ENCODE measurements around the gene TUBG1. TPM values are rescaled to one million over a fixed set of nuclear protein-coding genes. Genes with fewer than 3 reads are reported as not detected.

The TUBG1 gene
- total RNA-seq, 1 experiment from 2014 or later, result 139 TPM

DNA sequence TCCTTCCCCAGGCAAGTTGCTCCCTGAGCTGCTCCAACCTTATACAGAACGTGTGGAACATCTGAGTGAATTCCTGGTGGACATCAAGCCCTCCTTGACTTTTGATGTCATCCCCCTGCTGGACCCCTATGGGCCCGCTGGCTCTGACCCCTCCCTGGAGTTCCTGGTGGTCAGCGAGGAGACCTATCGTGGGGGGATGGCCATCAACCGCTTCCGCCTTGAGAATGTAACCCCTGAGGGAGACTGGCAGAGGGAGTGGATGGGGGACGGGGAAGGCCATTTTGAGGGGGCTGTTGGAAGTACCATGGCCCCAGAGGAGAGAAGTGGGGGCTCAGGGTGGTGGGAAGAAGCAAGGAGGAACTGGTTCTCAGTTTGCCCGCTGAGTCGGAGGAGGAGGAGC lies 45.5 kb upstream of the TUBG1 start:
- Histone ChIP-seq H2AFZ (ENCODE audit: low read depth, low read length, poor library complexity, severe bottlenecking) (no peak overlapping the region), H3K4me3 (replicated peaks in 1 of 2; ENCODE audit: low read depth in 1 of 2, low read length in 2 of 2) (peak overlapping the region; percentile 99 to 100), H3K9me3 (ENCODE audit: control insufficient read depth in 1 of 2, insufficient read depth in 1 of 2, low read depth in 1 of 2, low read length in 2 of 2) (no peaks in the 10 kb centered on the region), H3K9me2 (ENCODE audit: insufficient read depth) (no peaks in the 10 kb centered on the region), H3K79me2 (ENCODE audit: insufficient read depth, low read length) (peaks cover 47% of the 10 kb centered on the region), H3K4me2 (ENCODE audit: low read length) (peak overlapping the region; percentile 99), H3K36me3 (ENCODE audit: control insufficient read depth in 1 of 2, insufficient read depth in 2 of 2, low read length in 2 of 2) (peaks cover 15 to 33% of the 10 kb centered on the region in 2 experiments), H3K27ac (ENCODE audit: low read depth, low read length) (peak overlapping the region; percentile 89), H4K20me1 (ENCODE audit: insufficient read depth) (no peaks in the 10 kb centered on the region), H3K9ac (ENCODE audit: low read length) (peak overlapping the region; percentile 99), H3K4me1 (ENCODE audit: control insufficient read depth in 1 of 2, insufficient read depth in 2 of 2, low read length in 2 of 2) (peaks cover 30 to 58% of the 10 kb centered on the region in 2 experiments), H3K27me3 (ENCODE audit: insufficient read depth, low read length) (no peaks in the 10 kb centered on the region)
- ChIA-PET RAD21 (ENCODE audit: low non-redundant PET in 1 of 2, low total read pairs in 2 of 2, uncharacterized antibody in 2 of 2, unreplicated experiment in 2 of 2) (no interaction called here), POLR2A (no interaction called here), CTCF (no interaction called here)
- ATAC-seq, result no peak
- TF ChIP-seq, protein P1, sequence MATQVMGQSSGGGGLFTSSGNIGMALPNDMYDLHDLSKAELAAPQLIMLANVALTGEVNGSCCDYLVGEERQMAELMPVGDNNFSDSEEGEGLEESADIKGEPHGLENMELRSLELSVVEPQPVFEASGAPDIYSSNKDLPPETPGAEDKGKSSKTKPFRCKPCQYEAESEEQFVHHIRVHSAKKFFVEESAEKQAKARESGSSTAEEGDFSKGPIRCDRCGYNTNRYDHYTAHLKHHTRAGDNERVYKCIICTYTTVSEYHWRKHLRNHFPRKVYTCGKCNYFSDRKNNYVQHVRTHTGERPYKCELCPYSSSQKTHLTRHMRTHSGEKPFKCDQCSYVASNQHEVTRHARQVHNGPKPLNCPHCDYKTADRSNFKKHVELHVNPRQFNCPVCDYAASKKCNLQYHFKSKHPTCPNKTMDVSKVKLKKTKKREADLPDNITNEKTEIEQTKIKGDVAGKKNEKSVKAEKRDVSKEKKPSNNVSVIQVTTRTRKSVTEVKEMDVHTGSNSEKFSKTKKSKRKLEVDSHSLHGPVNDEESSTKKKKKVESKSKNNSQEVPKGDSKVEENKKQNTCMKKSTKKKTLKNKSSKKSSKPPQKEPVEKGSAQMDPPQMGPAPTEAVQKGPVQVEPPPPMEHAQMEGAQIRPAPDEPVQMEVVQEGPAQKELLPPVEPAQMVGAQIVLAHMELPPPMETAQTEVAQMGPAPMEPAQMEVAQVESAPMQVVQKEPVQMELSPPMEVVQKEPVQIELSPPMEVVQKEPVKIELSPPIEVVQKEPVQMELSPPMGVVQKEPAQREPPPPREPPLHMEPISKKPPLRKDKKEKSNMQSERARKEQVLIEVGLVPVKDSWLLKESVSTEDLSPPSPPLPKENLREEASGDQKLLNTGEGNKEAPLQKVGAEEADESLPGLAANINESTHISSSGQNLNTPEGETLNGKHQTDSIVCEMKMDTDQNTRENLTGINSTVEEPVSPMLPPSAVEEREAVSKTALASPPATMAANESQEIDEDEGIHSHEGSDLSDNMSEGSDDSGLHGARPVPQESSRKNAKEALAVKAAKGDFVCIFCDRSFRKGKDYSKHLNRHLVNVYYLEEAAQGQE (IDR thresholded peaks at IDR 0.05; ENCODE audit: low read depth), result no peak
- TF ChIP-seq FOSL1 (IDR thresholded peaks at IDR 0.05; ENCODE audit: low read depth), result no peak
- TF ChIP-seq, protein P2, sequence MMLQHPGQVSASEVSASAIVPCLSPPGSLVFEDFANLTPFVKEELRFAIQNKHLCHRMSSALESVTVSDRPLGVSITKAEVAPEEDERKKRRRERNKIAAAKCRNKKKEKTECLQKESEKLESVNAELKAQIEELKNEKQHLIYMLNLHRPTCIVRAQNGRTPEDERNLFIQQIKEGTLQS (IDR thresholded peaks at IDR 0.05), result no peak
- no peak for TF ChIP-seq ZFX (IDR thresholded peaks at IDR 0.05)
- TF ChIP-seq SRF (IDR thresholded peaks at IDR 0.05; ENCODE audit: low read depth), result no peak
- TF ChIP-seq ZNF274 (IDR thresholded peaks at IDR 0.05; ENCODE audit: low read depth, low read length), result no peak
- TF ChIP-seq EZH2phosphoT487 (IDR thresholded peaks at IDR 0.05; ENCODE audit: borderline replicate concordance), result no peak
- TF ChIP-seq SIN3A (IDR thresholded peaks at IDR 0.05; ENCODE audit: low read depth), result no peak
- no peak for TF ChIP-seq YY1 (IDR thresholded peaks at IDR 0.05; ENCODE audit: extremely low read depth, insufficient replicate concordance, low read depth, low read length)
- TF ChIP-seq, protein P3, sequence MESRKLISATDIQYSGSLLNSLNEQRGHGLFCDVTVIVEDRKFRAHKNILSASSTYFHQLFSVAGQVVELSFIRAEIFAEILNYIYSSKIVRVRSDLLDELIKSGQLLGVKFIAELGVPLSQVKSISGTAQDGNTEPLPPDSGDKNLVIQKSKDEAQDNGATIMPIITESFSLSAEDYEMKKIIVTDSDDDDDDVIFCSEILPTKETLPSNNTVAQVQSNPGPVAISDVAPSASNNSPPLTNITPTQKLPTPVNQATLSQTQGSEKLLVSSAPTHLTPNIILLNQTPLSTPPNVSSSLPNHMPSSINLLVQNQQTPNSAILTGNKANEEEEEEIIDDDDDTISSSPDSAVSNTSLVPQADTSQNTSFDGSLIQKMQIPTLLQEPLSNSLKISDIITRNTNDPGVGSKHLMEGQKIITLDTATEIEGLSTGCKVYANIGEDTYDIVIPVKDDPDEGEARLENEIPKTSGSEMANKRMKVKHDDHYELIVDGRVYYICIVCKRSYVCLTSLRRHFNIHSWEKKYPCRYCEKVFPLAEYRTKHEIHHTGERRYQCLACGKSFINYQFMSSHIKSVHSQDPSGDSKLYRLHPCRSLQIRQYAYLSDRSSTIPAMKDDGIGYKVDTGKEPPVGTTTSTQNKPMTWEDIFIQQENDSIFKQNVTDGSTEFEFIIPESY (IDR thresholded peaks at IDR 0.05; ENCODE audit: extremely low read depth, insufficient replicate concordance, low read length), result no peak
- no peak for TF ChIP-seq CEBPB (IDR thresholded peaks at IDR 0.05; ENCODE audit: low read depth)
- no peak for TF ChIP-seq POLR2AphosphoS5 (IDR thresholded peaks at IDR 0.05; ENCODE audit: low read depth, low read length)
- no peak for TF ChIP-seq TCF7L2 (IDR thresholded peaks at IDR 0.05; ENCODE audit: borderline replicate concordance, extremely low read depth, insufficient read depth, insufficient read length)
- no peak for TF ChIP-seq CBX3 (IDR thresholded peaks at IDR 0.05; ENCODE audit: low read depth)
- TF ChIP-seq POLR2A (IDR thresholded peaks at IDR 0.05; ENCODE audit: borderline replicate concordance, extremely low read depth, insufficient read depth, insufficient read length), result no peak
- TF ChIP-seq SP1 (IDR thresholded peaks at IDR 0.05; ENCODE audit: low read depth), result no peak
- no peak for TF ChIP-seq ELF1 (IDR thresholded peaks at IDR 0.05; ENCODE audit: borderline replicate concordance, low read depth)
- BruUV-seq (replicated peaks), result no TSS peak
- intact Hi-C loops (cut with micrococcal nuclease), result no loop called here
- no peak for DNase-seq (ENCODE audit: low read depth, low spot score)
